Bone marrow (tissue), 2 donors: ENCODE results near the gene BTBD16.

Experiments used
- DNase-seq, 2 donors: peaks; one replicate each; lab custom pipeline; 2025; lab: John Stamatoyannopoulos, UW

The BTBD16 gene

DNA sequence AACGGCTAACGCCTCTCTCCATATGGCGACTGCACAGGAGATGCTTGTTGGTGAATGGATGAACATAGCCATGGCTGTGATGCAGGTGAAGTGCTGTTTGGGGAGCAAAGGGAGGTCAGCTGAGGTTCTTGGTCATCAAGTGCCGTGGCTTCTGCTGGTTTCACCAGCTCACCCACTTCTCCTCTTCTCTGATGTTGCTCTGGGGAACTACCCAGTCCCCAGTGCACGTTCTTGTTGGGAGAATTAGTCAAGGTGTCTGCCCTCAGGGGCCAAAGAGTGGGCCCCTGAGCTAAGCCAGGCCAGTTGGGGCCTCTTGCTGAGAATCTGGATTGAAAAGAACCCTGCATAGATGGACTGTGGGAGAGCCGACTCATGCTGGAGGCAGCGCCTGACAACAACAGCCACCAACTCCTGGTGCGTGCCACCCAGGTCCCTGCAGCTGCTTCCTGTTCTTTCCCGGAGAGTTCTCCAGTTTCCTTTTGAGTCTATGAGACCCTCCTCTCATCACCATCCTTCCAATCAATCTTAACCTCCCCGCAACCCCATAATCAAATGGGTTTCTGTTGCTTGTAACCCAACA is 3.0 kb downstream of the BTBD16 start:
- no peak for DNase-seq

DNA sequence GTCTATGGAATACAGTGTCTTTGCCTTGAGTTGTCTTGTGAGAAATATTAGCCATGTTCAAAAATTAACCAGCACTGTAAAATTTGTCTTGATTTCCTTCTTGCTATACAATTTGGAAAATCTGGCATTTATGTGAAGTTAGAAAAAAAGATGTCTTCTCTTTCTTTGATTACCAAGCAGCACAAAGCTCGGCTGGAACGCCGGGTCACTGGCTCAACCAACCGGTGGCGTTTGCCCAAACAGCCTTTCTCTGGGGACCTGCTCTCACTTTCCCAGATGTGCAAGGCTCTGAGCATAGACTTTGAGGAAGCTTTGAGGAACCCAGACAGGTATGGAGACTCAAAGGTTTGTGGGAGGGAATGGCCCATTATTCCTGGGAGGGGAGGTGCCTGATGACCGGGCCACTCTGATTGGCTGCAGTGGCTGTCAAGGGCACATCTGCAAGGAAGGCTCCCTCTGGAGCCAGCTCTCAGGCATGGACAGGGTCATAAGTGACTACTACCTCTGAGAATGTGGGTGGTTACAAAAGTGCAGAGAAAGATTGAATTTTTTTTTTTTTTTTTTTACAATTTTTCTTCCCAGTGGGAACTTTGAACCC is 5.6 kb downstream of the BTBD16 start:
- DNase-seq: no peak

DNA sequence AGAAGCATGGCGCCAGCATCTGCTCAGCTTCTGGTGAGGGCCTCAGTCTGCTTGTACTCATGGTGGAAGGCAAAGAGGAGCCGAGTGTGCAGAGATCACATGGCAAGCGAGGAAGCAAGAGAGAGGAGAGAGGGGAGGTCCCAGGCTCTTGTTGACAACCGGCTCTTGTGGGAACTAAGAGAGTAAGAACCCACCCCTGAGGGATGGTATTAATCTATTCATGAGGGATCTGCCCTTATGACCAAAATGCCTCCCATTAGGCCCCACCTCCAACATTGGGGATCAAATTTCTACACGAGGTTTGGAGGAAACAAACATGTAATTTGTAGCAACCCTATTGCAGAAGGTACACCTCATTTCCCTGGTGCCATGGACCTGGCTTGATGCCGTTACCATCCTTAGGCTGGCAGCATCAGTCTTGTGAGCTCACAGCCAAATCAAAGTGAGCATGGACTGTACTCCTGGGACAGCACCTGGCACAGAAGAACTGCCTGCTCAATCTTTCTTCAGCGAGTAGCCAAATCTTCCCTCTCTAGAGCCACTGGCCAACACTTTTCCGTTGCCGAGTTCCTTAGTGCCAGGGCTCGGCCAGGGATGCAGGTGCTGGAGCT is 6.5 kb downstream of the BTBD16 start:
- no peak for DNase-seq

DNA sequence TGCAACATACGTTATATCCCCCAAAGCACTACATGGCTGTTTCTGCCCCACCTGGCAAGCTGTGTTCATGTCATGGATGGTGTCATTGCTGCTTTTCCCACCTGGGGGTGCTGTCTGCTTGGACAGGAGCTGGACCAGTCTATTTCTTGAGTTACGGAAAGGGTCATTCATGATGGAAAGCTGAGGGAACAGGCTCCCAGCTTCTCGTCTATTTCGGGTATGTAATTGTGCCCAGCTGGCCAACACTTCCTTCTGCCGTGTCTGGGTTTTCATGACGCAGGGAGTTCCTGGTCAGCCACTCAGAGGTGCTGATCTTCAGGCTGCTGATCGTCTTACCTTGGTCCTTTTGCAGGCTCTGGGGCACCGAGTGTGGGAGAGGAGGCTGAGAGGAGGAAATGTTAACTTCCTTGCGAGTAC is 8.6 kb downstream of the BTBD16 start:
- DNase-seq: no peak

DNA sequence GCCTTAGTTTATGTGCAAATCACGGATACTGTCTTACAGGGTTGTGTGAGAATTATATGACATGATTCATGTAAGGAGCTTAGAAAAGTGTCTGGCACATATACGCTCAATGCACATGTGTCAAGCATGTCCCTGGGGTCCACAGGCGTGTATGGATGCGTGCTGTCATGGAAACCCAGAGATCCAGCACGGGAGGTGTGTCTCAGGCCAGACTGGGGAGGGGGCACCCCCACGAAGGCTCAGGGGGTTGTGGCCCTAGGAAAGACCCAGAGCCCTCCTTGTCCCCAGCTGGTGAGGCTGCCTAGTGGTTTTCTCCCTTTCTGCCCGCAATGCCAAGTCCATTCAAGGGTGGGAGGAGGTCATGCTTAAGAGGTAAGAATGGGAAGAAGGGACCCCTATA is 9.1 kb downstream of the BTBD16 start:
- DNase-seq: no peak

DNA sequence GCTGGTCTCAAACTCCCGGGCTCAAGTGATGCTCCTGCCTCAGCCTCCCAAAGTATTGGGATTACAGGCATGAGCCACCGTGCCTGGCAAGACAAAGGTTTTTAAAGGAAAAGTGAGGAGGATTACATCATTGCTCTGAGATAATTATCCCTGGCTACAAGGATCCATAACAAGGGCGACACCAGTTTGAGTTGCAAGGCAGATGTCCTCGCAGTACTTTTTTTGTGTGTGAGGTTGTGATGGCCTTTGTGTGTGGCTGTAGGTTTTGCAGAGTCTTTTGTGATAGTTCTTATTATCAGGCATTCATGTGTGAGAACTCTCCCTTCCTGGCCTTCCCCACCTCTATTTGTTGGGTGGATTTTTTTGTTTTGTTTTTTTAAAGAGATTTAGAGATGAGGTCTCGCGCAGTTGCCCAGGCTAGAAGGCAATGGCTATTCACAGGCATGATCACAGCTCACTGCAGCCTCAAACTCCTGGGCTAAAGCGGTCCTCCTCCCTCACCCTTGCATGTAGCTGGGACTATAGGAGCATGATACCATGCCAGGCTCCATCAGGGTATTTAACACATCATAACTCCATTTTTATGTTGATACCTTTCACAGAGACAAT is 10.0 kb downstream of the BTBD16 start:
- DNase-seq: no peak

DNA sequence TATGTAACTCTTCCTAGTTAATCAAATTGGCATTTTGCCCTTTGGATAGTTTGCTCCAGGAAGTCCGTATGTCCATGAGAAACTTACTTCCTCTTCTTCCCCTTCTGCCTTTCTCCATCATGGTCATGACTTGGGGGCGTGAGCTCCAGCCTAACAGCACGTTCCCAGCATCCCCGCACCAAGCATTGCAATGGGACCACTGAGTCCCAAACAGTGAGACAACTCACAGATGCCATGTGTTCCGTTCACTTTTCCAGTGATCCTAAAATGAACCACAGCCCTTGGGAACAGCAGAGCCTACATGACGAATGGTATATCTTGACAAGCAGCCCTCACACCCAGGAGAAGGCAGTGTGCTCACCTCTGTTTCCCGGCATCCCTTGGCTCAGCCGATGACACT is 10.7 kb downstream of the BTBD16 start:
- DNase-seq: no peak

DNA sequence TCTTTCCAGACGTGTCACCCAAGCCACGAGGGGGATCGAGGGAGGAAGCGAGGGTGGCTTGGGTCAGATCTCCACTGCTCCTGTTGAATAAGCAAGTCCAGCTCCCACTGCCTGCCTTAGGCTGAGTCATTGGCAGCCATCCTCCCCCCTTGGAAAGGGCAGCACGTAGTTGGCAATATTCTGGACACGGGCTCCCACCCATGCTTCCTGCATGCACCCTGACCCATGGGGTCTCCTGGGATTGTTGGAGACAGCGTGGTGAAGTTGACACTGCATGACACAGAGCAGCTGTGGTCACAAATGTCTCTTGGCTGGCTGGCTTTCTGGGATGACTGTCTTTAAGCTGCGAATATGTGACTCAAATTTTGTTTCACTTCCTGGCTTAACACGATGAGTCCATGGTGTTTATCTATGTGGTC is 11.2 kb downstream of the BTBD16 start:
- DNase-seq: no peak

DNA sequence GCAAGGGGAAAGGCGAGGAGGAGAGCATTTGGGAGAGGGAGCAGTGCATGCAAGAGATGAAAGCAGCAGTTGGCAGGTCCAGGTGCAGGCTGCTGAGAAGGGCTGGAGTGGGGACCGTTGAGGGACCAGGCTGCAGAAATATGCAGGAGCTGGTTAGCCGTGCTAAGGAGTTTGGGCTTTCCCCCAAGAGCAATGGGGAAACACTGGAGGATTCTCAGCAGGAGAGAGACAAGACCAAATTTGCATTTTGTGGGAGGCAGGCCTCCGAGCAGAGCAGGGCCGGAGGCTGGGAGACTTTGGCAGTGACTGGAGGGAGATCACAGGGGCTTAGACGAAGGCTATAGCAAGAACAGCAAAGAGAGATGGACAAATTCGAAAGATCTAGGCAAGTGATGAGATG is 11.8 kb downstream of the BTBD16 start:
- no peak for DNase-seq

DNA sequence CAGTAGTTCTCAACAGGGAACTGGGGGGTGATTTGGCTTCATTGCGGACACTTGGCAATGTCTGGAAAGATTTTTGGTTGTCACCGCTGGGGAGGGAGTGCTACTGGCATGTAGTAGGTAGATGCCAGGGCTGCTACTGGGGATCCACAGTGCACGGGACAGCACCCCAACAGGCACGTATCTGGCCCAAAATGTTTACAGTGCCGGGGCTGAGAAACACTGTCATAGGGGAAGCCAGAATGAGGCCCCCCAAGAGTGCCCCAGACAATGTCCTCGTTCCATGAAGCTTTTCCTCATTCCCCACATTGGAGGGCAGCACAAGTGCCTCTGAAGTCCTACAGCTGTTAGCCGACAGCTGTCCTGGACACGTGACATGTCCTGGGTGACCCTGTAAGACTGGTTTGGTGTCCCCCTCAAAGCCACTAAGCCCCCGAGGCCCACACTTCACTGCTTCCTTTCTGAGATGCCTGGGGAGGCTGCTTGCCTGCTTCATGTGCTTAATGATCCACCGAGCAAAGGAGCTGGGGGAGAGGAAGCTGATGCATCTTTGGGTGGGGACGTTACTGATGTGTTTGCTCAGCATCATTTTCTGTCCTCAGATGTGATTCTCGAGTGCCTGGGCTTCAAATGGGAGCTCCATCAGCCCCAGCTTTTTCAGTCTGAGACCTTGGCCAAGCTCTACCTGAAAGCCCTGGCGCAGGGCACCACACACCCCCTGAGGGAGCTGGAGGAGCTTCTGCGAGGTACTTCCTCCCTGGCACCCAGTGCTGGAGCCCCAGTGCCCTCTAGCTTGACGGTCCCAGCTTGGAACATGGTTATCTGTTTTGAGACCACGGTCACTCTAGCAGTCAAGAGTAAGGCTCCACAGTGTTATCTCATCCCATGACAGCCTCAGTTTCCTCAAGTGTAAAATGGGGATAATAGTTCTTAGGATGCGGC is 14.7 kb downstream of the BTBD16 start:
- DNase-seq: no peak

DNA sequence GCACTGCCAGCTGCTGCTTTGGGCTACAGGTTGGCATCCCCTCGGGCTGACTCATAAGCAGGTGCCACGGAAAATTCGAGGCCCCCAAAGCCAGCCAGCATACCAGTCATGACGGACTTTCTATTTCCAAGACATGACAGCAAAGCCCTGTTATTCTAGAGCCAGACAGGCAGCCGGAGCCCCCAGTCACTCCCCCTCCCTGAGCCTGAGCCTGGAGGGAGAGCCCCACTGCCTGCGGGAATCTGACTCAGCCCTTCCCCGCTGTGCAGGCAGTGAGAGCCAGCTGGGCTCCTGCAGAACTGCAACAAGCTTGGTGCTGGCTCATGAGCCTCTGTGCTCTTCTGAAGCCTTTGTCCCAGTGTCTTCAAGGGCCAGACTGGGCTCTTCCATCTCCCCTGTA is 15.8 kb downstream of the BTBD16 start:
- DNase-seq: no peak

DNA sequence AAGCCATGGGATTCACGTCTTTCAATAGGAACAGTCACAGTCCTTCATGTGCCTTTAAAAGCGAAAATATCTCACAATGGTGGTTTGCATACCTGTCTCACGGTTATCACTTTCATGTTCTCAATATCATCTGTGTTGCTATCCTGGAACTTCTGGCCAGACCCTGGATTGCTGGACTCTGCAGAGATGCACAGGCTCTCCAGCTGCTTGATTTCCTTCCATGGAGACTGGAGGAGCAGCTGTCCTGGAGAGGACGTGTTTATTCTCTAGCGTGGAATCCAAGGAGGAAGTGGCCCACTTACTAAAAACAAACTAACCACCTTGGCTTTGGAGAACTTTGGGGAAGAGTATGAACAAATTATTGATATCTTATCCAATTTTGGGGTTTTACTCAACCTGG is 16.5 kb downstream of the BTBD16 start:
- DNase-seq: no peak

DNA sequence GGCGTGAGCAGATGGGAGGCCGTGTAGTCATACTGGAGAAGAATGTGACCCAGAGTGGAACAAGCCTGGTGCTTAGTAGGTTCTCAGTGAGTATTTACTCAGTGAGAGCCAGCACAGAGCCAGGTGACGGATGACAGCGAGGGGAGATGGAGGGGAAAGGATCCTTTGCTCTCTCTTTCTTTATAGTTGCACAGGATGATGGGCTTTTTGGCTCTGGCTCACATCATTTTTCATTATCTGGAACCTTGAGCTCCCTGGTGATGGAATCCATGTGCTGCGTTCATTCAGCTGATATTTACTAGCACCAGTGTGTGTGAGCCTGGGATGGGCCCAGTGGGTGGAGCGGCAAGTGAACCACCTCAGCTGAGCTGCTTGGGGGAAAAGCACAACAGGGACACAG is 17.2 kb downstream of the BTBD16 start:
- DNase-seq: no peak

DNA sequence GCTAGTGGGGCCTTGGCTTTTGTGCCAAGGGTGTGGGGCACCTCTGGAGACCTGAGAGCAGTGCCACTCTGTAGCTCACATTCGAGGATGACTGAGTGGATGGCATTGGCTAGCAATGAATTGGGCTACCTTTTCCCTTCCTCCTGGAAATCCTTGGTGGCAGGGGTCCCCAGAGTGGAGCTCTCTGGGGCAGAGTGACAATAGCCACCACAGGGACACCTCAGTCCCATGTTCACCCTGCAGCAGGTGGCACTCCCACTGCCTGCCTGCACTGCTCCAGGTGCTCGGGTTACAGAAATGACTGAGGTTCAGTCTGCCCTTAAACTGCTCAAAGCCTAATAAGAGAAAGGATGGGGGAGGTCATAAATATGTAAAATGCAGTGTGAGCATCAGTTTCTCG is 17.8 kb downstream of the BTBD16 start:
- no peak for DNase-seq

DNA sequence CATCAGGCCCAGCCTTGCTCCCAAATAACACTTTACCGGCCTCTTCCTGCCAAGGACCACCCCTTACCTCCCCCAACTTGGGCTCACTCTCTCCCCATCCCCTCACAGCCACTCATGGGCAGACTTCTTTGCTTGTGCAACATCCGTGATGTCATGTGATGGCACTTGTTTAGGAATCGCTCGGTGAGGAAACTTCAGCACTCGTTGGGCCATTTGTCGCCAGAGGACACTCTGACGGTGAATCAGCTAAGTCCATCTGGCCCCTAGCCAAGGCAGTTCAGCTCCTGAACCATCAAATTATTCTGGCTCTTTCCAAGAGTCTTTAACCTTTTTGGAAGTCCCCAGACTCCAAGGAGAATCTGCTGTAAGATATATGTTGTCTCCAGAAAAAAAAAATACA is 19.2 kb downstream of the BTBD16 start:
- no peak for DNase-seq

DNA sequence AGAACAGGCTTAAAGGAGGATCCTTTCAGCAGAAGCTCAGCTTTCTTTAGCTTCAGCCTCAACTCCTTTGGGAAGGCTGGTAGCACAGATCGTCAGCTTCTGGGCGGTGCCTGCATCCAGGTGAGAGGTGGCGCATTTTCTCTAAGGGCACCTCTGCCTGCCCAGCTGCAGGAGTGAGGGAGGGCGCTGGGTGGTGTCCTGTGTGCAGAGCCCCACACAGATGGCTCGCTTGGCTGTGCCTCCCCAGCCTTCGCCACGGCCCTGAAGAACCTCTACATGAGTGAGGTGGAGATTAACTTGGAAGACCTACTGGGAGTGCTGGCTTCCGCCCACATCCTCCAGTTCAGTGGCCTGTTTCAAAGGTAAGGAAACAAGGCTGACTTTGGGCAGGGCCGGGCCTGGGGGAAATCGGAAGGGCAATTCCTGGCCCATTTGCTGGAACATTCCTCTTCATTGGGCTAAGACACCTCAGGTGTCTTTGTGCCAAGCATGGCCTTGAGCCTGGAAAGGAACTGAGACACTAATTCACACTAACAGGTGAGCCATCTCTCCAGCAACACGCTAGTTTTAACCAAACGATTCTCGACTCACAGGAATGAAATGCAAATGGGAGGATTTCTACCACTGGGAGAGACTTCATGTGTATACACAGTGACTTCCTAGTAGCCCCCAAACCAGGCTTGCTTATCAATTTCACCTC is 19.9 kb downstream of the BTBD16 start:
- DNase-seq: no peak

DNA sequence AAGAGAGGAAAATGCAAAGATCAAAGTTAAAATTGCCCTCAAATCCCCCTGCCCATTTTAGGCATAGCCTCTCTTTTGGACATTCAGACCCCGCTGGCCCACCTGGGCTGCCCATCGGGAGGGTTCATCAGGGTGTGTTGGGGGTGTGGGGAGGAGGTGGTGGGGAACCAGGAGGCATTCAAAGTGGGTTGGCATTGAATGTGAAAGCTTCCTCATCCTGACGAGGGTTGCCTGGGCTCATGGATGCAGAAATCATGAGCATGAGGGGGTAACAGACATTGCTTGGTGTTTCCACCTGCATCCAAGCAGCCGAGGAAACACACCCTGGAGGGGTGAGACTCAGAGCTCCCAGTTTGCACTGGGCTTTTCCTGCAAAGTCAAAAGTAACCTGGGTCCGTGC is 20.6 kb downstream of the BTBD16 start:
- DNase-seq: no peak

DNA sequence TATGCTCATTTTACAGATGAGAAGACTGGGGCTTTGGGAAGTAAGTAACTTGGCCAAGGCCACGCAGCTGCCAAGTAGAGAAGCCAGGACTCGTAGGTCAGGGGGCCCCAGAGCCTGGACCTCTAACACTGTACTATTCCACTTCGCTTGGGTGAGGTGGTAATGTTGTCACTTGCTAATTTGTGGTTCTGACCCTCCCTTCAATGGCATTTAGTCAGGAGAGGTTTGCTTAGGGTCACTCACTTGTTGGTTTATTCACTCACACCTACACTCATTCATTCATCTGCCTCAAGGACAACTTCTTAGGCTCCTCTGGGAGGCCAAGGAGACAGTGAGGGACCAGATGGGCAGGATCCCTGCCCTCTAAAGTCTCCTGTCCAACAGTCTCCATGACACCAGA is 21.3 kb downstream of the BTBD16 start:
- DNase-seq: no peak

DNA sequence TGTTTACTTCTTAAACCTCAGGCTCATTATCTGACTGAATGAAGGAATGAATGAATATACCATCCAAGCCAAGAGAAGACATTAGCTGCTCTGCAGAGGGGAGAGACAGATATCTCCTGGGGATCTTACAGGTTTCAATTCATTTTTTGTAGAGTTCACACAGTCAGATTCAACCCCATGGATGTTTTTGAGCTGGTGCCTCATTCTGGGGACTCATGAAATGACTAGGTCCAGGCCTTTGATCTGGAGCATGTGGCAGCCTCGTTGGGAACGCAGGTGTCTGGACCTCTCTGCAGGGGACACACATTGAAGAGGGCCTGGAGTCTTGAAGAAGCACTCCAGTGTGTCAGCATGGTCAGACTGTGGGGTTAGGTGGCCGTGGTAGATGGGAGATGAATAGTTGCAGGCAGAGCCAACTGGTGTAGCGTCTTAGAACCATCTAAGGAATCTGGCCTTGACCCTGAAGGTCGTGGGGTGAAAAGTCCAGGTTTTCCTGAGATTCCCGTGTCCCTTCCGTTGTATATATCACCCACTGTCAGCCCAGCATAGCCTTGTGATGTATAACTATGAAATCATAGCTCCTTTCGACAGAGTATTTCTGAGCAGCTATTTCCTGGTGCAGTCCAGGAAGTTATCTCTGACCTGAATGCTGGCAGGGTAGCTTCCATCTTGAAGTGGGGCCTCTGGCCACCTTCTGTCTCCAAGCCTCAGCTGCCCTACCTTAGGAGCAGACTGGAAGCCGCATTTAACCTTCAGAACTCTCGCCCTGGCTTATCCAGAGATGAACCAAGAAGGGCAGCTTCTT is 22.3 kb downstream of the BTBD16 start:
- no peak for DNase-seq

DNA sequence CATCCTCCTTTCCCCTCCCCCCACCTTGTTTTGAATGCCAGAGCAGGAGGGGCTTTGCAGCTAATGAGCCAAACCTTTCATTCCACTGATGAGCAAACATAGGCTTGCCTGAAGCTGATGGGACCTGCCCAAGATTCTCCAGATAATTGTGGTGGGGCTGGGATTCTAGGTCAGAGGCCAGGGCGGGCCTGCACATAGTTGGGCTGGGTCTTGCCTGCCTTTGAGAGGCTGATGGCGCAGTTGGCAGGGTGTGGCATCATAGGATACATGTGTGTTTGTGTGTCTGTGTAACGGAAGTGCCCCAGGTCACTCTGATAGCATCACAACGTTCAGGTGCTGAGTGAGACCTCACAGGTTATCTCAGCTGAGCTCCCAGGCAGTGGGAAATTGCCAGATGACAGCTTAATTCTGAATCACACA is 22.9 kb downstream of the BTBD16 start:
- no peak for DNase-seq
